Effector memory CD4-positive, alpha-beta T cell (primary cell): ENCODE data around the gene GRIK4.

Experiments used
- DNase-seq, 3 donors: peaks; one replicate each; pipeline ENCODE4 v3.0.0-alpha.2; 2020
- H3K27ac ChIP-seq: 2 replicates; pipeline ENCODE4 v1.7.0; 2013; ENCODE audit warnings: mild to moderate bottlenecking, low read length, moderate library complexity; ENCODE audit not compliant: insufficient read depth, poor library complexity, severe bottlenecking
- H3K27me3 ChIP-seq: replicated peaks from 2 replicates; pipeline ENCODE4 v1.7.0; 2013; ENCODE audit warnings: mild to moderate bottlenecking, low read length; ENCODE audit not compliant: insufficient read depth, control insufficient read depth, poor library complexity, severe bottlenecking
- H3K36me3 ChIP-seq: 2 replicates; pipeline ENCODE4 v1.7.0; 2013; ENCODE audit warnings: mild to moderate bottlenecking, low read length, moderate library complexity; ENCODE audit not compliant: control insufficient read depth, insufficient read depth
- H3K4me1 ChIP-seq: 2 replicates; pipeline ENCODE4 v1.7.0; 2013; ENCODE audit warnings: low read length, mild to moderate bottlenecking; ENCODE audit not compliant: control insufficient read depth, insufficient read depth, poor library complexity, severe bottlenecking
- H3K4me3 ChIP-seq: 2 replicates; pipeline ENCODE4 v1.7.0; 2013; ENCODE audit warnings: low read length, low read depth, mild to moderate bottlenecking; ENCODE audit not compliant: insufficient read depth, poor library complexity, severe bottlenecking
- H3K9me3 ChIP-seq: 2 replicates; pipeline ENCODE4 v1.7.0; 2013; ENCODE audit warnings: mild to moderate bottlenecking, low read length, moderate library complexity; ENCODE audit not compliant: control insufficient read depth

GRIK4 gene

GRCh38 chr11:120695939-120696338 lies 184.4 kb downstream of the GRIK4 start:
- Histone ChIP-seq H3K4me3 (no peak overlapping the region), H3K27me3 (no peaks in the 10 kb centered on the region), H3K36me3 (no peaks in the 10 kb centered on the region), H3K27ac (no peak overlapping the region), H3K9me3 (no peaks in the 10 kb centered on the region), H3K4me1 (no peaks in the 10 kb centered on the region)
- DNase-seq: no peak

- H3K27me3 ChIP-seq: no peaks in the 10 kb centered on the region
- H3K9me3 ChIP-seq: no peaks in the 10 kb centered on the region
- no peak overlapping the region for H3K27ac ChIP-seq
- no peaks in the 10 kb centered on the region for H3K4me1 ChIP-seq
- no peak overlapping the region for H3K4me3 ChIP-seq
- no peaks in the 10 kb centered on the region for H3K36me3 ChIP-seq
- DNase-seq: no peak
These were observed 185.2 kb downstream of the GRIK4 start for GRCh38 chr11:120696597-120697218.

- no peak overlapping the region for H3K4me3 ChIP-seq
- H3K27ac ChIP-seq: no peak overlapping the region
- no peaks in the 10 kb centered on the region for H3K9me3 ChIP-seq
- H3K36me3 ChIP-seq: no peaks in the 10 kb centered on the region
- no peaks in the 10 kb centered on the region for H3K4me1 ChIP-seq
- H3K27me3 ChIP-seq: no peaks in the 10 kb centered on the region
- DNase-seq: no peak
These were observed 187.4 kb downstream of the GRIK4 start for GRCh38 chr11:120698918-120699317.

GRCh38 chr11:120702656-120703055 lies 191.1 kb downstream of the GRIK4 start:
- DNase-seq: no peak
- no peaks in the 10 kb centered on the region for H3K27me3 ChIP-seq
- no peaks in the 10 kb centered on the region for H3K9me3 ChIP-seq
- no peak overlapping the region for H3K4me3 ChIP-seq
- no peaks in the 10 kb centered on the region for H3K36me3 ChIP-seq
- no peaks in the 10 kb centered on the region for H3K4me1 ChIP-seq
- no peak overlapping the region for H3K27ac ChIP-seq

GRCh38 chr11:120703358-120704152 lies 192.0 kb downstream of the GRIK4 start:
- H3K9me3 ChIP-seq: no peaks in the 10 kb centered on the region
- no peak for DNase-seq
- H3K4me3 ChIP-seq: no peak overlapping the region
- H3K27me3 ChIP-seq: no peaks in the 10 kb centered on the region
- H3K36me3 ChIP-seq: no peaks in the 10 kb centered on the region
- H3K4me1 ChIP-seq: no peaks in the 10 kb centered on the region
- H3K27ac ChIP-seq: no peak overlapping the region

GRCh38 chr11:120704256-120704750 lies 192.8 kb downstream of the GRIK4 start:
- Histone ChIP-seq H3K36me3 (no peaks in the 10 kb centered on the region), H3K4me1 (no peaks in the 10 kb centered on the region), H3K4me3 (no peak overlapping the region), H3K27ac (no peak overlapping the region), H3K27me3 (no peaks in the 10 kb centered on the region), H3K9me3 (no peaks in the 10 kb centered on the region)
- no peak for DNase-seq

GRCh38 chr11:120706257-120706656 lies 194.7 kb downstream of the GRIK4 start:
- DNase-seq: no peak
- no peaks in the 10 kb centered on the region for H3K4me1 ChIP-seq
- no peak overlapping the region for H3K4me3 ChIP-seq
- H3K9me3 ChIP-seq: no peaks in the 10 kb centered on the region
- H3K36me3 ChIP-seq: no peaks in the 10 kb centered on the region
- H3K27me3 ChIP-seq: no peaks in the 10 kb centered on the region
- no peak overlapping the region for H3K27ac ChIP-seq

GRCh38 chr11:120707098-120707497 lies 195.6 kb downstream of the GRIK4 start:
- no peak for DNase-seq
- no peaks in the 10 kb centered on the region for H3K4me1 ChIP-seq
- H3K36me3 ChIP-seq: no peaks in the 10 kb centered on the region
- no peaks in the 10 kb centered on the region for H3K9me3 ChIP-seq
- no peak overlapping the region for H3K27ac ChIP-seq
- H3K4me3 ChIP-seq: no peak overlapping the region
- no peaks in the 10 kb centered on the region for H3K27me3 ChIP-seq

- Histone ChIP-seq H3K9me3 (no peaks in the 10 kb centered on the region), H3K36me3 (no peaks in the 10 kb centered on the region)
These were observed 196.1 kb downstream of the GRIK4 start for GRCh38 chr11:120707663-120708062.

GRCh38 chr11:120708511-120709183 lies 197.1 kb downstream of the GRIK4 start:
- Histone ChIP-seq H3K27ac (no peak overlapping the region), H3K27me3 (no peaks in the 10 kb centered on the region), H3K36me3 (no peaks in the 10 kb centered on the region), H3K9me3 (no peaks in the 10 kb centered on the region), H3K4me3 (no peak overlapping the region), H3K4me1 (no peaks in the 10 kb centered on the region)
- no peak for DNase-seq

More at GRCh38 chr11:120707663-120708062, 196.1 kb downstream of the GRIK4 start:
- H3K27me3 ChIP-seq: no peaks in the 10 kb centered on the region
- no peak overlapping the region for H3K27ac ChIP-seq
- no peaks in the 10 kb centered on the region for H3K4me1 ChIP-seq
- no peak for DNase-seq
- no peak overlapping the region for H3K4me3 ChIP-seq
